NCI-H146 treated with DMSO at 0.1 percent for 48 hours (cell line): ENCODE results near the gene BOK.
"Not testable (repeated sequence)": the region's sequence is repeated elsewhere in the genome, so short reads cannot be mapped to it uniquely, and the experiment has no call there.

Source experiments
- DNase-seq: peaks from one replicate; lab custom pipeline; 2025; ENCODE audit not compliant: unreplicated experiment; lab: John Stamatoyannopoulos, UW

BOK gene

DNA sequence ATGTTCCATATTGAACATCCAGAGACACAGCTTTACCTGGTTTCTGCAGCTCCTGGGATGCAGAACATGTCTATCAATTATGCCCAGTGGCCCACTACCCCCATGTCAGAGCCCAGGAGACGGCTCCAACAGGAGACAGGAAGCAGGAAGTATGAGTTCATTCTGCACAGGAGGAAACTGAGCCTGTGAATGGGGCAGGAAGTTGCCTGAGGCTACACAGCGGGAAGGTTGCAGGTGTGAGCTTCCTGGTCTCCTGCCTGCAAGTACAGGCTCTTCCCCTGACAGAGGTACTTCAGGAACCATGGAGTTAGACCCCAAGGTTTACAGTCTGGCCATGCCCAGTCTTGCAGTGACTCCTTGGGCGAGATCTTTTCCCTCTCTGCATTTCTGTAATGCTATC, 2.8 kb upstream of the BOK start:
- peak; percentile 2 for DNase-seq

DNA sequence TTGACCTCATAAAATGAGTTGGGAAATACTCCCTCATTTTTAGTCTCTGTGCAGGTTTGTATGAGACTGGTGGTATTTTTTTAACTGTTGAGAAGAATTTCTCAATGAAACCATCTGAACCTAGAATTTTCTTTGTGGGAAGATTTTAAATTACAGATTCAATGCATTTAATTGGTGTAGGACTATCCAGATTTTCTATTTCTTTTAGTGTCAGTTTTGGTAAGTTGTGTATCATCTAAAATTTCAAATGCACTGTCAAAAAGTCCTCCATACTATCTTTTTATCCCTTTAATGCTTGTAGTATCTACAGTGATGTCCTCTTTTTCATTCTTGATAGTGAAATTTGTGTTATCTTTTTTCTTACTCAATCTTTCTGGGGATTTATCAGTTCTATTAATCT, 1.8 kb upstream of the BOK start:
- DNase-seq, result no peak

DNA sequence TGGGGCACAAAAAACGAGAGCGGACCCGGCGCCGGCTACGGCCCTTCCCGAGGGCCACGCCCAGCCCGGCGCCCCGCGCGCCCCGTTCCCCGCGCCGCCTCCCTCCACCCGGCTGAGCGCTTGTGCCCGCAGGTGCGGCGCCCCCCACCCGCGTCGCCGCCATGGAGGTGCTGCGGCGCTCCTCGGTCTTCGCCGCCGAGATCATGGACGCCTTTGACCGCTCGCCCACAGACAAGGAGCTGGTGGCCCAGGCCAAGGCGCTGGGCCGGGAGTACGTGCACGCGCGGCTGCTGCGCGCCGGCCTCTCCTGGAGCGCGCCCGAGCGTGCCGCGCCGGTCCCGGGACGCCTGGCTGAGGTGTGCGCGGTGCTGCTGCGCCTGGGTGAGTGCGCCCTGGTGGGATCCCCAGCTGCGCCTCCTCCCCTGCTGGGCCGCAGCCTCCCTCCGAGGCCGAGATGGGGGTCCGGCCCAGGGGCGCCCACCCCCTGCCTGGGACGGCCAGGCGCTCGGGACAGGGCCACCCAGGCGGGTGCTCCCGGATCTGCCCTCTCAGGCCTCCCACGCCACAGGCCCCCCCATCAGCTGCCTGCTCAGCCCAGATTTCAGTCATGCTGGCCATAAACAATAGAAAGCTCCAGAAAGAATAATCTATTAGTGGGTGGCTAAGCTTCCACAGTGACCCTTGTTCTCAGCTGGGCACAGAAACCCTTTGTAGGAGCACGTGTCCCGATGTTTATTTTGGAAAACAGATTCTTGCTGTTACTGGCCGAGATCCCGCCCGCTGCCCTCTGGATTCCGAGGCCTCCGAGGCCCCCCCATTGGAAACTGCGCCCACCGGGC, 997 bp downstream of the BOK start:
- no peak for DNase-seq

DNA sequence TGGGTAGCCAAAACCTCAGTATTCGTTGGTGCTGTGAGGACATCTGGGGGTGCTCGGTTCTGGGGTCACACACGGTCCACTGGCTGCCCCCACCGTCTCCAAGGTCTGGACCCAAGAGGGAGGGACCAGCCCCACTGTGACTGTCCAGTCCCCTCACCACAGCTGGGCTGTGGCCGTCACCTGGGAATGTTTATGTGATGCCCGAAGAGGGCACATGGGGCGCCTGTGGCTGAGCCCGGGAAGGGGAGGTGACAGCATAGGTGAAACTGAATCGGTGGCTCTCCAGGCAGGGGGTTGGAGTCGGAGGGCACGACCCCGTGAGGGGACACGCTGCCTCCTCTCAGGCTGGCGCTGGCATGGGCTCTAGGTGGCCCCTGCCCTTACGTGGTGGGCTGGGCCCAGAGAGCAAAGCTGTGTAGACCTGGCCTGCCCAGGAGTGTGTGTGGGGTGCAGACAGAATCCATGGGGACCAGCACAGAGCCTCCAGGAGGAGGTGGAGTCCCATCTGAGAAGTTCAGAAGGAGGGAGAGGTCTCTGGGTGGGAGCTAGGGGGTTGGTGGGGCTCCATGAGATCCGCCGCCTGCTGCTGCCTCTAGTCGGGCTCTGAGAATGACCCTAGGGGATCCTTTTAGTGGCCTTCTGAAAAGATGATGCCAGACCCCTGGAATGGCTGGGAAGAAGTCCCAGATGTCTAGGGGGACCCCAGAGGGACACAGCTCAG, 1.8 kb downstream of the BOK start:
- no peak for DNase-seq

DNA sequence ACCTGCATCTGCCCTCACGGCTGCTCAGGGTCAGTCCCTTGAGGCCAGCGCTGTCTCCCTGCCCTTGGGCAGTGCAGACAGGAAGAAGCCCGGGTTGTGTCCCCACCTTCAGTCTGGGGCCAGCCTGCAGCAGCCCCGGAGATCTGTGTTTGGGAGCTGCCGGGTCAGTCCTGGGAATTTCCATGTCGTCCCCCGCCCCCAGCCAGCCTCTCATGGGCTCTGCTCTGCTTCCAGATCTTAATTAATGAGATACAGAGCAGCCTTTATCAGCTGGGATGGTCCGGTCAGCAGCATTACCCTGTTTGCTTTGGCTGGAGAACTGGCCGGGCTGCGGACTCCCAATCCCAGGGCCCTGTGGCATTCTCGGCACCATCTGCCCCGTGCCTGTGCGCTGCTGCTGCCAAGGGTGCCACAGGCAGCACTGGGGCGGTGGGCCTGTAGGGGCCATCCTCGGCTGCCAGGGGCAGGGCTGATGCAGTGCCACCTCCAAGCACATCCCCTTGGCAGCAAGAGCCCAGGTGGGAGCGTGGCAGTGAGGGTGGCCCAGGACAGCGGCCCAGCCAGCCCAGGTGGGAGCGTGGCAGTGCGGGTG, 2.4 kb downstream of the BOK start:
- DNase-seq, result no peak

DNA sequence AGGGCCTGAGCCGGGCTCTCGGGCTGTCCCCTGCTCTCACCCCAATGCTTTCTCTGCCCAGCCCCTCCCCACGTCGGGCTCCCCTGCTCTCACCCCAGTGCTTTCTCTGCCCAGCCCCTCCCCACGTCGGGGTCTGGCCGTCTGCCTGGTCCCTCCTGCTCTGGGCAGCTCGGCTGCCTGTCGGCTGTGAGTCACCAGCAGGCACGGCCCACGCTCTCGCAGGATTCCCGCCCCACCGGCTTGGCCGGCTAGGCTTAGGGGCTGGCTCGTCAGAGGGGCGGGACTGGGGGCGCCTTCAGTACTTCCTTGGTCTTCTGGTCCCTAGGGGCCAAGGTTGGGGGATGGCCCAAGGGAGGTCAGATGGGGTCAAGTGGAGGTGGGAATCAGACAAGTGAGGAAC, 3.3 kb downstream of the BOK start:
- DNase-seq, result no peak

DNA sequence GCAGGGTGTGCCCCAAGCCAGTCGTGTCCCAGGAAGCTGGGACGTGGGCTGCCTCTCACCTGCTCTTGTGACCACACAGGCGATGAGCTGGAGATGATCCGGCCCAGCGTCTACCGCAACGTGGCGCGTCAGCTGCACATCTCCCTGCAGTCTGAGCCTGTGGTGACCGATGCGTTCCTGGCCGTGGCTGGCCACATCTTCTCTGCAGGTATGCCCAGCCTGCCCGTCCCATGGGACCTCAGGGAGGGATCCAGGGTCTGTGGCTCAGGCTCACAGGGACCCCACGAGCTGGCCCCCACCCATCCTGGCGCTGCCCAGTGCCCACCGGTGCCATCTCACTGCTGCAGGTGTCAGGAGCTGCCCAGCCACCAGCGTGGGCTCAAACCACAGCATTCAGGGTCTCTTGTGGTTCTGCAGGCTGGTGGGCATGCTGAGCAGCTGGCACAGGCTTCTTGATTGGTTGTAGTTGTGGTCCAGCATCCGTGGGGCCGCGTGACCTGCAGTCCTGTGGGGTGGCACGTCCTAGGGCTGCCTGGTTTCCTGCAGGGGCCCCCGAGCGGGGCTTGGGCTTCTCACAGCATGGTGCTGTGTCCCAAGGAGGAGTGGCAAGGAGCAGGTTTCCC, 3.8 kb downstream of the BOK start:
- DNase-seq, result no peak

DNA sequence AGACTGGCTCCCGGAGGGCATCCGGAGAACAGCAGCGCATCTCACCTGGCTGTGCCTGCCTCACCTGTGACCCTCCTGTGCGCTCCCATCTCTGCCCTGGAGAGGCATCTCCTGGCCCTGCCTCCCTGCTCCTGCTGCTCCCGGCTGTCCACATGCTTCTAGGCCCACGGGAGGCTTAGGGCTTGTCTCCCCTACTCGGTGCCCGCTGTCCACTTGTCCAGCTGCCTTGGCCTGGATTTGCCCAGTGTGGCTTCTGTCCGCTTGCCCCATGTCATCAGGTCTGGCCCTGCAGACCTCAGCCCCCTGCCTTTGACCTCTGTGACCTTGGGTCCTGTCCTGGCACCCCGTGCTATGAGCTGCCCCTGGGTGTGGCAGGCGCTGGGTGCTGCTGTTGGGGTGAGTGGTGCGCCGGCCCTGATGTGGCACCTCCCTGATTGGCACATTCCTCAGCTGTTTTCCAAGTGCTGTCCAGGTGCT, 4.5 kb downstream of the BOK start:
- DNase-seq, result no peak

DNA sequence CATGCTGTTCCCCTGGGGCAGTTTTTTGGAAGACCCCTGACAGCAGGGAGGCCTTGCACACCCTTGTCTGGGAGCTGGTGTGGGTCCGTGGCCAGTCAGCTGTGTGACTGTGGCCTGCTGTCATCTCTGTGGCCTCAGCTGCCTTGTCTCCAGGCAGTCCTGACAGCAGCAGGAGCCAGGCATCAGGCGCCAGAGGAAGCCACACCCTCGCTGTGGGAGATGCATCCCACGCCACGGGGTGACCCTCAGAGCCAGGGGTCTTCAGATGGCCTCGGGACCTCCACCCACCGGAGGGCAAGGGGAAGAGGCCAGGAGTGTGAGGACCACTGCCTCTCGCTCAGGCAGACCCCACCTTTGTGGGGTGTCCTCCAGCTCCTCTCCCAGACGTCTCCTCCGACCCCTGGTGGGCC, 5.0 kb downstream of the BOK start:
- DNase-seq, result no peak

DNA sequence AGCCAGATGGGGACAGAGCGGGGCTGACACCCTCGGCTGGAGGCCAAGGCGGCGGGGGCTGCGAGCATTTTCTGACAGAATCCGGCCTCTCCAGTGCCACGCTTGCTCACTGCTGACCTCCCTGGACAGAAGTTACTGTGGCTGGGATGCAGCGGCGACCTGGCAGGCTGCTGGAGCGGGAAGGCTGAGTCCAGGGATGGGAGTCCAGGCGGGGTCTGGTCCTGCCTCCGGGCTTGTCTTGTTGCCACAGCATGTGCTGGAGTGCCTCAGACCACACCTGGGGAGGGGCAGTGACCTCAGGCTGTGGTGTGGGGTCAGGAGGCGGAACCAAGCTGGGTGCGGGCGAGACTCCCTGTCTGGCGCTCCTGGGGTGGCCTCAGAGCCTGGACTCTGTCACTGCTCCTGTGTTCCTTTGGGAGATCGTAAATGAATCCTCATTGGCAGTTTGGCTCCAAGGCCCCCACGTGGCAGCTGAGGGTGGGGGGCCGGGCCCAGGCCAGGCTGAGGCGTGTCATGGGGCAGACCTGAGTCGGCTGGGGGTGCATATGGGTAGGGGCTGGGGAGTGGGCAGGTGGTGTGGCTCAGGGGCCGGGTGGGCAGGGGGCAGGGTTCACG, 5.5 kb downstream of the BOK start:
- no peak for DNase-seq

DNA sequence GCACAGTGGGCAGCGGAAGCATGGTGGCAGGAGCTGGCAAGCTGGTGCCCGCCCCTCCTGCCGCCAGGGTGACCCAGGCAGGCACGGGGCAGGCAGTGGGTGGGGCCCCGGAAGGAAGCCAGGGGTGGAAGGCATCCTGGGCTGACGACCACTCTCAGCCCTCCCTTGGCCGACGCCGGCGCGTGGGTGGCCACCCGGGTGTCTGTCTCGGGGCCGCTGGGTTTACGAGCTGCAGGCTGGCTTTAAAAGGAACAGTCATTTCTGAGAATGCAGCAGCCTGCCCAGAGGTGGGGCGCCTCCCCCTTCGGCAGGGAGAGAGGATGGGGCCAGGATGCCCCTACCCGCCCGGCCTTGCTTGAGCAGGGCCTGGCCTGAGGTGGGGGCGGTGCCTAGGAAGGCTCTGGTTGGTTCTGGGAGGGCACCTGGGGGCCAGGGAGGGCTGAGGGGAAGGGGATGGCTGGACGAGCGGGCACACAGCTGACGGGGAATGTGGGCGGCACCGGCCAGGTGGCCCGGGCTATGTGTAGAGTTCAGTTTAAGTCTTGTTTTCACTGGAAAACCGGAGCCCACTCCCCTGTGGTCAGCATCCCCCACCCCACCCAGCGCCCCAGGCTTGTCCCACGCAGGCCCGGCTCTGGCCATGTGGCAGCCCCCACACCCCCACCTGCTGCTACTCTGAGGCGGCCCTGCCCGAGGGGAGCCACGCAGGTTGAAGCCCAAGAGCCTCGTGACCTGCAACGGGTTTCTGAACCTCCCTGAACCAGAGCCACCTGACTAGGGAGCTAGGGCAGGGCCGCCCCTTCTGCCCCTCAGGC, 6.3 kb downstream of the BOK start:
- DNase-seq, result no peak

DNA sequence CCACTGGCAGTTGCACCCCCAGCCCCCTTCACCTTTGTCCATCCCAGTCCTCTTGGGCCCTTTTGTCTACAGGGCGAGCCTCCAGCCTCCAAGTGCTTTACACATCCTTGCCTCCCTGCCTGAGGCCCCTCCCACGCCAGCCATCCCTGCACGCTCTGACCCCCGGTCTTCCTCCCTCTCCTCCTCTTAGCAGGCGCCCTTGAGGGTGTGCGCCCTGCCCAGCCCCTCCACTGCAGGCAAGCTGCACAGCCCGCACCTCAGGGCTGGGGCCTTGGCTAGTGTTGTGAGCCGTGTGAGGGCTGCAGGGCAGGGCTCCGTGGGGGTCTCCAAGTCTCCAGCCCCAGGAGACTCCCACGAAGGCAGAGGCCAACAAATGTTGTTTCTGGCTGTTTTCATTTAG, 6.9 kb downstream of the BOK start:
- DNase-seq, result no peak

DNA sequence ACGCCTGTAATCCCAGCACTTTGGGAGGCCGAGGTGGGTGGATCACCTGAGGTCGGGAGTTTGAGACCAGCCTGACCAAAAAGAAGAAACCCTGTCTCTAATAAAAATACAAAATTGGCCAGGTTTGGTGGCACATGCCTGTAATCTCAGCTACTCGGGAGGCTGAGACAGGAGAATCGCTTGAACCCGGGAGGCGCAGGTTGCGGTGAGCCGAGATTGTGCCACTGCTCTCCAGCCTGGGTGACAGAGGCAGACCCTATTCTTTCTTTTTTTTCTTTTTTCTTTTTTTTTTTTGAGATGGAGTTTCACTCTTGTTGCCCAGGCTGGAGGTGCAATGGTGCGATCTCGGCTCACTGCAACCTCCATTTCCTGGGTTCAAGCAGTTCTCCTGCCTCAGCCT, 7.5 kb downstream of the BOK start:
- DNase-seq, result not testable (repeated sequence)

DNA sequence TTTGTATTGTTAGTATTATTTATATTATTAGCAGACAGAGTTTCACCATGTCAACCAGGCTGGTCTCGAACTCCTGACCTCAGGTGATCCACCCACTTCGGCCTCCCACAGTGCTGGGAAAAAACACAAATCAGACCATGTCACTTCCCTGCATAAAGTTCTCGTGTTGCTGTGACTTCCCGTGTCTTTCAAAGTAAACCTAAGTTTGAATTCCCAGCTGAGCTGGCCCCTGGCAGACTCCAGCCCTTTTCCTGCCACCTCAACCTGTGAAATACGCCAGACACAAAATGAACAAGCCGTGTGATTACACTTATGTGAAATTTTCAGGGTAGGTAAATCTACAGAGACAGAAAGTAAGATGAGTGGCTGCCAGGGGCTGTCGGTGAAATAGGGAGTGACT, 7.9 kb downstream of the BOK start:
- no peak for DNase-seq

DNA sequence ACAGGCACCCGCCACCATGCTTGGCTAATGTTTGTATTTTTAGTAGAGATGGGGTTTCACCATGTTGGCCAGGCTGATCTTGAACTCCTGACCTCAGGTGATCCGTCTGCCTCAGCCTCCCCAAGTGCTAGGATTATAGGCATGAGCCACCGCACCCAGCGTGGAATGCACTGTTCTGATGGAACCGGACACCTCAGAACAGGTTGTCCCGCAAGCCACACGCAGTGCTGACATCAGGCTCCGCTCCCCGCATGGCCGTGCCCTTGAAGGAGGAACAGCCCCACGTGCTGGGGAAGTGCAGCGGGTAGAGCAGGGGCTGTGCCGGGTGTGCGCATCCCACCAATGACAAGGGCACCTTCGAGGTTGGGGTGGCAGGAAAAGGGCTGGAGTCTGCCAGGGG, 8.7 kb downstream of the BOK start:
- DNase-seq, result not testable (repeated sequence)

DNA sequence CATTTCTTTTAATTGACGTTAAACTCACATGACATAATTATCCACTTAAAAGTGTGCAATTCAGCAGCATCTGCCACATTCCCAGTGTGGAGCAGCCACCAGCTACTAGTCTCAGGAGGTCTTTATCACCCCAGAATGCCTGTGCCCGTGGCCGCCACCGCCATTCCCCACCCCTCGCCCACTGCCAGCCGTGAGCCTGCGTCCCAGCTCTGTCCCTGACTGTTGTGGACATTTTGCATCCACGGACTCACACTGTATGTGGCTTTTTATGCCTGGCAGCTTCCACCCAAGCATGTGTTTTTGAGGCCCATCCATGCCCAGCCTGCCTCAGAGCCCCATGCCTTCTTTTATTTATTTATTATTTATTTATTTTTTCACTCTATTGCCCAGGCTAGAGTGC, 9.2 kb downstream of the BOK start:
- no peak for DNase-seq

DNA sequence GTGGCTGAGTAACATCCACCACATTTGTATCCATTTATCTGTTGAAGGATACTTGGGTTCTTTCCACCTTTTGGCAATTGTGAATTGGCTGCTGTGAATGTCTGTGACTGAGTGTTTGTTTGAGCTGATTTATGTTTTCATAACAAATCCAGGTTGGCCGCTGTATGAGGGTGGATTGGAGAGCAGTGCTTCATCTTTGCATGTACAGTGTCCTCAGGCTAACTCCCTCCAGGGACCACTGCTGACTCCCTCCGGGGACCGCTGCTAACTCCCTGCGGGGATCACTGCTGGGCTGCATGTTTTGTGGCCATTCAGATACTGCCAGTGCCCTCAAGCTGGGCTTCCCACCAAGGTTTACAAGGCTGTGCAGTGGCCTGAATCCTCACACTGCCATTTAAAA, 10.2 kb downstream of the BOK start:
- no peak for DNase-seq

DNA sequence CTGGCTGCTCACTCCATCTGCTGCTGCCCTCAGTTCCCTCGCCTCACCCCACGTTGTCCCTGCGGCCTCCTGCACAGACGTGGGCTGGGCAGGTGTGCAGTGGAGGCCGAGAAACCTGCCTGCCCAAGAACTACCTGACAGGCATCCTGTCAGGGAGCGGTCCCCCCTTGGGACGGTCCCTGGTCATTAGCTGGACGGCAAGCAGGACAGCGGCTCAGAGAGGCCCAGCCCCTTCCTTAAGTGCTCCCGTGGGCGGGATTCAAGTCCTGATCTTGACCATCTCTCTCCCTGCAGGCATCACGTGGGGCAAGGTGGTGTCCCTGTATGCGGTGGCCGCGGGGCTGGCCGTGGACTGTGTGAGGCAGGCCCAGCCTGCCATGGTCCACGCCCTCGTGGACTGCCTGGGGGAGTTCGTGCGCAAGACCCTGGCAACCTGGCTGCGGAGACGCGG, 11.3 kb downstream of the BOK start:
- DNase-seq, result no peak

DNA sequence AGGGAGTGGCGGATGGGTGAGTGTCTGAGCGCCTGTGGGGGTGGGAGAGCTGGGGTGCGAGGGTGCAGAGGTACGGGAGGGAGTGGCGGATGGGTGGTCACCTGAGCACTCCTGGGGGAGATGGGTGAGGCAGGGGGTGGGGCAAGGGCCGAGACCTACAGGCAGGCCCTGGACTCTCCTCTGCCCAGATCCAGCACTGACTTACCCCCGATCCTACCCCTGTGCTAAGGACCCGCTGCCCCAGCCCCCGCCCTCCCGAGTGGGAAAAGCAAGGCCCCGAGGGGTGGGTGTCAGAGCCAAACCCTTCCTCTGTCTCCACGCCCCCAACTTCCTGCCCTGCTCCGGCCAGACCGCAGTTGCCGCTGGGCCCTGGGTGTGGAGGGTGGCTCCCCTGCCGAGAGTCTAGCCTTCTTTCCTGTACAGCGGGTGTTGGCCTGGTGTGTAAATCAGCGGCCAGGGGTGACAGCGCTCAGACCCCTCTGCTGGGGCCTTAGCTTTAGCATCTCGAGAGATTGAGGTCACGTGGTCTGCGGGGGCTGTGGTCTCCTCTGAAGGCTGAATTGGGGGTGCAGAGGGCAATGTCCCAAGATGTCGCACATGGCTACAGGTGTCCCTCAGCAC, 12.5 kb downstream of the BOK start:
- DNase-seq, result no peak
